Non-pigmented ciliary epithelial cell (primary cell): ENCODE results near the gene WDR35.

Source experiments
- DNase-seq: peaks from one replicate; pipeline ENCODE4 v3.0.0-alpha.2; 2010; ENCODE audit warnings: low read depth

WDR35 gene

DNA sequence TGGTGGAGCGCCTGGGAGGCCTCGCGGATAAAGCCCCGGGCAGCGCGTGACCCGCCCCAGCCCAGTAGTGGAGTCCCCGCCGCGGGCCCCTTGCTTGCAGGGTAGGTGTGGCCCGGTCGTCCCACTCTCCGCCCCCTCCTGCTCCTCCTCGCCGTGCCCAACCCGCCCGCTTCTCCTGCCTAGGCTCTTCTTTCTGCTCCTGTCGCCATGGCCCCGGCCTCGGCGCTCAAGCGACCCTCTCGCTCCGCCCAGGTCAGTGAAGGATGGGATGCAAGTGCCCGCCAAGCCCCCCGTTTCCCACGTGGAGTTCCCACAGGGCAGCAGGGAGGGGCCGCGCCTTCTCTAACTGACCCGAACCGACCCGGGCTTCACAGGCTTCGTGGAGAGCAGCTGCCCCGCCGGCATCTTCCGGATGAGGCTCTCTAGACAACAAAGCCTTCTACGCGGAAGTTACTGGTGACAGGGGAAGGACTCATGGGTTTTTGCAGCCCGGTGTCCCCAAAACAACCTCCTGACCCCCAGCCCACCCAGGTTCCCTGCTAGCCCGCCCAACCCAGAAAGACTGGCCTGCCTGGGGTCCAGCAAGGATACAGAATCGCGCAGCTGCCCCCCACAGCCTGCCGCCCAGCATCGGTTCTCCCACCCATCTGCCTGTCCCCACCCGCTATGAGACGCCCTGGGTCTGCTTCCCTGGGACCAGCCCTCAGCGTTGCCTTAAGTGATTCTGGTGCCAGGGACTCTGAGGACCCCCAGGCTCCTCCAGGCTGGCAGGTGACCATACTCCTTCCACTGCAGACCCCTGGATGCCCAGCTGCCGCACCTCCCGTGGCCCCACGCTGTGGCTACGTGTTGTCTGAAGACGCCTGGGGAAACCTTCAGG lies 121.0 kb downstream of the WDR35 start:
- no peak for DNase-seq

GRCh38 chr2:19868224-19868623 lies 121.7 kb downstream of the WDR35 start:
- DNase-seq, result no peak

GRCh38 chr2:19866771-19867170 lies 123.1 kb downstream of the WDR35 start:
- no peak for DNase-seq

- no peak for DNase-seq
Measured at GRCh38 chr2:19865151-19865550, 124.8 kb downstream of the WDR35 start.

DNA sequence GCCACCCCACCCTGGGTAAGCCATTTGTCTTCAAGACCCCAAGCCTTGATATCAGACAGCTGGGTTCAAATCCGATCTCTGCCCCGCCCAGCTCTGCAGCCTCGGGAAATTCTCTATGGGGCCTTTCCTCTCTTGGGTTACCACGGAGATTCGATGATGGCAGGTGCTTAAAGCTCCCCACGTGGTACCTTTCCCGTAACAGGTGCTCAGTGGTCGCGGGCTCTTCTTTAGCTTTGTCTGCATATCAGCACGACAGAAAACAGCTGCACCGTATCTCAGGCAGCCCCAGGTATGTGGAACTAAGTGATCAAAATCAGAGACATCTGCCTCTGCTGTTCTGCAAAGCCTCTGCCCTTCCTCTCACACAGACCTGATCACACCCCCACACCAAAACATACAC lies 125.5 kb downstream of the WDR35 start:
- no peak for DNase-seq

DNA sequence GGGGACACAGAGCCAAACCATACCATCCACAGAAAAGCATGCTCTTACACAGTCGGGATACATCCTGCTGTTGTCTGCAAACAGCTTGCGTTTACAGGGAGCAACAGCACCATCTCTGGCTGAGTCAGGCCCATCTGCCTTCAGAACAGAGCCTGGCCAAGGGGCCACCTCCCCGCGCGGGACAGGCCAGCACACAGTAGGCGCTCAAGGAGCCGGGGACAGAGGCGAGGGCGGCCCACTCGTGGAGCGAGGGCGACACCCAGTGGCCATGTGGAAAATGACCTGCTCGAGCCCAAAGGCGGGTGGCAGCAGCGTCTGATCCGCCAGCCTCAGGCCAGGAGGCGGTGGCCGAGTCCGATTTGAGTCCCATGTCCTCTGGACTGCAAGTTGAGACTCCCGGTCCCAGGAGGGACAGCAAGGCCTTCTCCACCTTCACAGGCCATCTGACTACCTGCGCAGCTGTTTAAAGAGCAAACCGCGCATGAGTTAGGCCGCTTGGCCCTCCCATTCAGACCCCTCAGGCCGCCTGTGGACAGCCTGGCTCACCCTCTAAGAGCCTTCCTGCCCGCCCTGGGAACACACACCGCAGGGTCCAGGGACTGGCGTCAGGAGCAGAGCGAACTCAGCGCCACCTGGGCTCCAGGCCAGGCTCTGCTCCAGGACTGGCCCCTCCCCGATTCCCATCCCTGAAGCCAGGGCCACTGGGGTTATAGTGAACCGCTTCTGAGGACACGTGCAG lies 126.4 kb downstream of the WDR35 start:
- DNase-seq, result no peak

GRCh38 chr2:19861813-19862212 lies 128.1 kb downstream of the WDR35 start:
- DNase-seq, result peak; percentile 9
